HEK293 (cell line): ENCODE measurements around the gene ASXL1.

Experiments
- CTCF ChIA-PET: fragments of 350-600 bp; formaldehyde crosslinking; extraction: SDS; loops from one replicate; lab custom pipeline; 2021; ENCODE audit warnings: antibody characterized with exemption; lab: Yijun Ruan, JAX
- POLR2A ChIA-PET: fragments of 300-600 bp; formaldehyde crosslinking; extraction: SDS; loops from one replicate; lab custom pipeline; 2020; ENCODE audit warnings: antibody characterized with exemption, inconsistent platforms; lab: Yijun Ruan, JAX
- H3K27ac ChIP-seq: fragments of 200-500 bp; sonication (Bioruptor generic); 2 replicates; pipeline ENCODE4 v1.5.1; 2014; ENCODE audit warnings: low read depth, low read length, control low read depth, inconsistent platforms; ENCODE audit errors: extremely low read depth
- H3K36me3 ChIP-seq, 2 experiments: fragments of 200-500 bp in 1 of 2; sonication (Bioruptor generic) in 1 of 2; 1 replicate in 1 of 2; 2 replicates in 1 of 2; pipeline ENCODE4 v1.5.1; 2014 to 2017; ENCODE audit warnings: inconsistent platforms in 2 of 2, low read length in 2 of 2; ENCODE audit not compliant: control insufficient read depth in 2 of 2, insufficient read depth in 1 of 2
- H3K4me1 ChIP-seq: fragments of 200-500 bp; sonication (Bioruptor generic); 2 replicates; pipeline ENCODE4 v1.5.1; 2014; ENCODE audit warnings: mild to moderate bottlenecking, low read length, inconsistent platforms; ENCODE audit not compliant: control insufficient read depth, insufficient read depth
- H3K4me3 ChIP-seq: 2 replicates; pipeline ENCODE4 v1.5.1; 2011; ENCODE audit warnings: low read depth, mild to moderate bottlenecking, control low read depth, low read length, moderate library complexity
- H3K9me3 ChIP-seq: fragments of 200-500 bp; sonication (Bioruptor generic); 2 replicates; pipeline ENCODE4 v1.5.1; 2014; ENCODE audit warnings: low read depth, low read length, inconsistent platforms; ENCODE audit not compliant: control insufficient read depth, insufficient read depth
- MZF1 ChIP-seq: fragments of 450-650 bp; formaldehyde crosslinking; IDR thresholded peaks from 2 replicates; pipeline ENCODE4 v1.5.1; 2017; ENCODE audit warnings: missing biosample characterization, missing genetic modification characterization, borderline replicate concordance
- REPIN1 ChIP-seq: fragments of 450-650 bp; formaldehyde crosslinking; IDR thresholded peaks from 2 replicates; pipeline ENCODE4 v1.5.1; 2017; ENCODE audit warnings: missing biosample characterization, missing genetic modification characterization, low read depth
- ZBTB17 ChIP-seq: fragments of 450-650 bp; formaldehyde crosslinking; IDR thresholded peaks from 2 replicates; pipeline ENCODE4 v1.5.1; 2016; ENCODE audit warnings: missing biosample characterization, missing genetic modification characterization
- ZBTB7A ChIP-seq: fragments of 450-650 bp; formaldehyde crosslinking; IDR thresholded peaks from 2 replicates; pipeline ENCODE4 v1.5.1; 2016; ENCODE audit warnings: low read depth, missing biosample characterization, missing genetic modification characterization
- ZNF10 ChIP-seq: fragments of 450-650 bp; formaldehyde crosslinking; IDR thresholded peaks from 2 replicates; pipeline ENCODE4 v1.5.1; 2017; ENCODE audit warnings: missing biosample characterization, missing genetic modification characterization
- ZNF18 ChIP-seq: fragments of 450-650 bp; formaldehyde crosslinking; IDR thresholded peaks from 2 replicates; pipeline ENCODE4 v1.5.1; 2016; ENCODE audit warnings: missing biosample characterization, missing genetic modification characterization
- ZNF518A ChIP-seq: fragments of 450-650 bp; formaldehyde crosslinking; conservative IDR thresholded peaks from 2 replicates; pipeline ENCODE4 v1.5.1; 2016; ENCODE audit warnings: low read depth, missing biosample characterization, missing genetic modification characterization
- ZNF561 ChIP-seq: fragments of 450-650 bp; IDR thresholded peaks from 2 replicates; pipeline ENCODE4 v1.5.1; 2018; ENCODE audit warnings: missing biosample characterization, missing genetic modification characterization, borderline replicate concordance
- ZNF624 ChIP-seq: fragments of 450-650 bp; formaldehyde crosslinking; IDR thresholded peaks from 2 replicates; pipeline ENCODE4 v1.5.1; 2017; ENCODE audit warnings: missing biosample characterization, missing genetic modification characterization
- ZNF658 ChIP-seq: fragments of 450-650 bp; formaldehyde crosslinking; IDR thresholded peaks from 2 replicates; pipeline ENCODE4; 2016; ENCODE audit warnings: missing biosample characterization, missing genetic modification characterization
- ZNF785 ChIP-seq: fragments of 450-650 bp; formaldehyde crosslinking; IDR thresholded peaks from 2 replicates; pipeline ENCODE4 v1.5.1; 2016; ENCODE audit warnings: missing biosample characterization, missing genetic modification characterization
- ZNF843 ChIP-seq: fragments of 450-650 bp; formaldehyde crosslinking; IDR thresholded peaks from 2 replicates; pipeline ENCODE4 v1.5.1; 2016; ENCODE audit warnings: missing biosample characterization, missing genetic modification characterization
- TF ChIP-seq, protein P1 (sequence below): fragments of 450-650 bp; formaldehyde crosslinking; IDR thresholded peaks from 2 replicates; pipeline ENCODE4 v1.5.1; 2017; ENCODE audit warnings: missing biosample characterization, missing genetic modification characterization

Gene ASXL1

GRCh38 chr20:32449057-32449889, 91.1 kb downstream of the ASXL1 start (continued):
- TF ChIP-seq ZNF561 (tag by site-specific recombination) (no peak), ZNF843 (tag by site-specific recombination) (no peak)

DNA sequence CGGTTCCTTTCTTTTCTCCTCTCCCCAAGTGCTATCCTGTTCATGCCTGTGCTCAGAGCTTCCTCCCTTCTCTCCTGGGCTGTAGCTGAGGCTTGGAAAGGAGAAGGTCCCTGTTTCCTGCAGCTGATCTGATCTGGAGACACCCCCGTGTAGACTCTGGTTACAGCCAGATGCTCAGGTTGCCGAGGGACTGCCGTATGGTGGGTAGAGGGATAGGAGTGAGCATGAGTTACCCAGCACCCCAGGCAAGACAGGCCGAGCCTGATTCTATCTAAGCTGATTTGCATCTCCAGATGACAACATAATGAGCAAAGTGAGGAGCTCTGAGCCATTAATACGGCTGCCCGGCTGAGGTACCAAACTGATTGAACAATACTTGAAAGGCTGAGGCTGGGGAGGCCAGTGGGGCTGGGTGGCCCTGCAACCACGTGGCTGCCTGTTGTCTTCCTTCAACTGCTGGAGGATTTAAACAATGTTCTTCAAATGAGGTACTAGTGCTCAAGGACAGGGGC, 91.8 kb downstream of the ASXL1 start:
- Histone ChIP-seq H3K4me3 (no peak overlapping the region), H3K27ac (no peak overlapping the region), H3K36me3 (peaks cover 0 to 67% of the 10 kb centered on the region in 2 experiments; a peak in 1 of 3 replicates), H3K9me3 (no peaks in the 10 kb centered on the region), H3K4me1 (no peaks in the 10 kb centered on the region)
- ChIA-PET POLR2A (interaction anchor here (0.5 kb wide), 1 partner anchor 13 kb away, joined by 4 read pairs; no protein-coding TSS in a partner anchor), CTCF (interaction anchor here (0.9 kb wide), 1 partner anchor 203 kb away, joined by 4 read pairs; no protein-coding TSS in a partner anchor)
- TF ChIP-seq ZNF785 (tag by site-specific recombination), result no peak
- TF ChIP-seq ZBTB17 (tag by site-specific recombination), result peak; percentile 53
- TF ChIP-seq ZNF10 (tag by site-specific recombination), result 0 out of 2 replicates have a peak, but pooled peaks have one; percentile 26
- TF ChIP-seq, protein P1, sequence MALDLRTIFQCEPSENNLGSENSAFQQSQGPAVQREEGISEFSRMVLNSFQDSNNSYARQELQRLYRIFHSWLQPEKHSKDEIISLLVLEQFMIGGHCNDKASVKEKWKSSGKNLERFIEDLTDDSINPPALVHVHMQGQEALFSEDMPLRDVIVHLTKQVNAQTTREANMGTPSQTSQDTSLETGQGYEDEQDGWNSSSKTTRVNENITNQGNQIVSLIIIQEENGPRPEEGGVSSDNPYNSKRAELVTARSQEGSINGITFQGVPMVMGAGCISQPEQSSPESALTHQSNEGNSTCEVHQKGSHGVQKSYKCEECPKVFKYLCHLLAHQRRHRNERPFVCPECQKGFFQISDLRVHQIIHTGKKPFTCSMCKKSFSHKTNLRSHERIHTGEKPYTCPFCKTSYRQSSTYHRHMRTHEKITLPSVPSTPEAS, result no peak
- TF ChIP-seq ZNF624 (tag by site-specific recombination), result no peak
- no peak for TF ChIP-seq REPIN1 (tag by site-specific recombination)
- TF ChIP-seq MZF1 (tag by site-specific recombination), result no peak
- TF ChIP-seq ZBTB7A (tag by site-specific recombination), result no peak
- TF ChIP-seq ZNF658 (tag by site-specific recombination), result no peak

GRCh38 chr20:32450484-32451061, 92.4 kb downstream of the ASXL1 start:
- POLR2A ChIA-PET, result no interaction called here
- no peak for TF ChIP-seq ZNF518A (tag by site-specific recombination)
- TF ChIP-seq ZNF18, result no peak
- Histone ChIP-seq H3K4me1 (no peaks in the 10 kb centered on the region), H3K36me3 (peaks cover 0 to 65% of the 10 kb centered on the region in 2 experiments; a peak in 1 of 3 replicates), H3K4me3 (no peak overlapping the region), H3K9me3 (no peaks in the 10 kb centered on the region), H3K27ac (no peak overlapping the region)
- CTCF ChIA-PET, result interaction anchor here (1.1 kb wide), 1 partner anchor 26 kb away, joined by 3 read pairs; no protein-coding TSS in a partner anchor
